K562 (cell line): ENCODE data around the gene CYP4B1. TPM values are rescaled to one million over a fixed set of nuclear protein-coding genes. Genes with fewer than 3 reads are reported as not detected.

ENCODE experiments used
- ATAC-seq: fragments of 200-7000 bp; cut with Tn5 transposase; 3 replicates; pipeline ENCODE4 v1.9.1; 2020; ENCODE audit warnings: moderate library complexity
- BruUV-seq: library from RNA; stranded (reverse); fragments of 400-500 nt; replicated peaks from 2 replicates; lab custom pipeline; 2021; lab: Mats Ljungman, UMichigan
- CTCF ChIA-PET: fragments of 300-600 bp; formaldehyde crosslinking; extraction: SDS; loops from one replicate; lab custom pipeline; 2021; ENCODE audit warnings: low intra/inter-chr PET ratio; lab: Yijun Ruan, JAX
- POLR2A ChIA-PET: fragments of 300-600, 350-650 bp; sonication (Branson Sonifier 250); formaldehyde crosslinking; extraction: SDS; loops from one replicate; lab custom pipeline; 2021; ENCODE audit warnings: antibody characterized with exemption, inconsistent platforms; lab: Yijun Ruan, JAX
- DNase-seq, 4 experiments: peaks; one replicate each; pipeline versions ENCODE4 v3.0.0 to v3.0.0-alpha.2; 2011 to 2018; ENCODE audit warnings: low spot score in 3 of 4, mixed read lengths in 3 of 4; ENCODE audit errors: extremely low read depth in 1 of 4
- FAIRE-seq: peaks from 2 replicates; lab custom pipeline; 2011; peaks lifted over from hg19 to GRCh38; lab: Jason Lieb, UNC
- H2AFZ ChIP-seq: 2 replicates; pipeline ENCODE4 v1.6.0; 2011; ENCODE audit warnings: low read depth, low read length, control low read depth, inconsistent platforms
- H3K27ac ChIP-seq: fragments of 200-600 bp; 3 replicates; pipeline ENCODE4 v1.8.0; 2011; ENCODE audit warnings: low read depth, mild to moderate bottlenecking, control low read depth, inconsistent platforms, low read length, moderate library complexity, mixed read lengths; ENCODE audit errors: extremely low read depth
- H3K27me3 ChIP-seq, 2 experiments: fragments of 300-600 bp in 1 of 2; 2 replicates in 1 of 2; 3 replicates in 1 of 2; pipeline versions ENCODE4 v1.6.0 to v1.8.0; 2011; ENCODE audit warnings: inconsistent platforms in 2 of 2, low read length in 2 of 2, mild to moderate bottlenecking in 1 of 2, mixed read lengths in 1 of 2, moderate library complexity in 1 of 2; ENCODE audit not compliant: control insufficient read depth in 2 of 2, insufficient read depth in 2 of 2
- H3K36me3 ChIP-seq: fragments of 300-600 bp; 3 replicates; pipeline ENCODE4 v1.8.0; 2011; ENCODE audit warnings: mild to moderate bottlenecking, low read length, inconsistent platforms; ENCODE audit not compliant: control insufficient read depth, insufficient read depth
- H3K4me1 ChIP-seq, 2 experiments: fragments of 200-600 bp in 1 of 2; replicated peaks in 1 of 2; 2 replicates in 1 of 2; 3 replicates in 1 of 2; pipeline versions ENCODE4 v1.5.1 to v1.8.0; 2011; ENCODE audit warnings: inconsistent platforms in 2 of 2, low read length in 2 of 2, mild to moderate bottlenecking in 1 of 2, mixed read lengths in 1 of 2, moderate library complexity in 1 of 2; ENCODE audit not compliant: control insufficient read depth in 2 of 2, insufficient read depth in 2 of 2
- H3K4me2 ChIP-seq: 2 replicates; pipeline ENCODE4 v1.6.1; 2011; ENCODE audit warnings: low read length, control low read depth, inconsistent platforms, mixed read lengths; ENCODE audit not compliant: insufficient read depth
- H3K4me3 ChIP-seq: fragments of 200-600 bp; sonication (generic), shearing (Covaris generic); 2 replicates; pipeline ENCODE4 v1.5.1; 2016; ENCODE audit warnings: control low read depth, inconsistent platforms
- H3K79me2 ChIP-seq: fragments of 200-600 bp; 3 replicates; pipeline ENCODE4 v1.8.0; 2011; ENCODE audit warnings: low read length, inconsistent platforms; ENCODE audit not compliant: control insufficient read depth, insufficient read depth
- H3K9ac ChIP-seq, 2 experiments: 2 replicates each; pipeline versions ENCODE4 v1.6.0 to v1.6.1; 2011; ENCODE audit warnings: low read depth in 2 of 2, low read length in 2 of 2, control low read depth in 1 of 2, inconsistent platforms in 1 of 2, mild to moderate bottlenecking in 1 of 2, mixed read lengths in 1 of 2; ENCODE audit not compliant: insufficient read depth in 1 of 2
- H3K9me1 ChIP-seq: one replicate; pipeline ENCODE4 v1.6.0; 2011; ENCODE audit warnings: inconsistent platforms, mild to moderate bottlenecking, low read length, moderate library complexity; ENCODE audit not compliant: control insufficient read depth, insufficient read depth
- H3K9me3 ChIP-seq: replicated peaks from 2 replicates; pipeline ENCODE4 v1.5.1; 2011; ENCODE audit warnings: low read depth, low read length, inconsistent platforms; ENCODE audit not compliant: control insufficient read depth, insufficient read depth
- H4K20me1 ChIP-seq: replicated peaks from 2 replicates; pipeline ENCODE4 v1.6.1; 2011; ENCODE audit warnings: low read length, inconsistent platforms, mixed read lengths; ENCODE audit not compliant: control insufficient read depth, insufficient read depth
- DNMT1 ChIP-seq: fragments of 450-650 bp; IDR thresholded peaks from 2 replicates; pipeline ENCODE4 v1.6.1; 2016; ENCODE audit warnings: antibody characterized with exemption, mild to moderate bottlenecking
- GMEB1 ChIP-seq: fragments of 250-450 bp; sonication (Bioruptor Pico); IDR thresholded peaks from 2 replicates; pipeline ENCODE4 v1.4.0; 2020; ENCODE audit warnings: mild to moderate bottlenecking
- JUNB ChIP-seq: fragments of 450-650 bp; formaldehyde crosslinking; conservative IDR thresholded peaks from 2 replicates; pipeline ENCODE4 v1.4.0; 2020; ENCODE audit warnings: mild to moderate bottlenecking
- MBD2 ChIP-seq: sonication (generic); IDR thresholded peaks from 2 replicates; pipeline ENCODE4 v1.6.1; 2016; ENCODE audit warnings: low read depth, borderline replicate concordance
- MLX ChIP-seq, 2 experiments: fragments of 450-650 bp in 1 of 2; sonication (generic) in 1 of 2; formaldehyde crosslinking; conservative IDR thresholded peaks; 2 replicates each; pipeline versions ENCODE4 v1.4.0 to v1.8.1; 2020 to 2022; ENCODE audit warnings: mild to moderate bottlenecking in 1 of 2, missing genetic modification reagents in 1 of 2
- MTA2 ChIP-seq: fragments of 450-650 bp; IDR thresholded peaks from 2 replicates; pipeline ENCODE4 v1.6.1; 2016; ENCODE audit warnings: low read depth
- RBM14 ChIP-seq: fragments of 200-400 bp; formaldehyde crosslinking; IDR thresholded peaks from 2 replicates; pipeline ENCODE4 v1.6.1; 2018; ENCODE audit warnings: low read depth, mild to moderate bottlenecking, low read length, moderate library complexity, borderline replicate concordance; ENCODE audit not compliant: insufficient read depth
- REST ChIP-seq, 2 experiments: fragments of 450-650 bp; formaldehyde crosslinking in 1 of 2; IDR thresholded peaks; 2 replicates each; pipeline versions ENCODE4 v1.4.0 to v1.6.1; 2014 to 2020; ENCODE audit warnings: mild to moderate bottlenecking in 2 of 2, borderline replicate concordance in 1 of 2, low read depth in 1 of 2
- SMARCE1 ChIP-seq: fragments of 450-650 bp; IDR thresholded peaks from 2 replicates; pipeline ENCODE4 v1.7.1; 2016; ENCODE audit warnings: mild to moderate bottlenecking
- SP1 ChIP-seq: sonication (generic); formaldehyde crosslinking; IDR thresholded peaks from 2 replicates; pipeline ENCODE4 v1.8.1; 2022; ENCODE audit warnings: mild to moderate bottlenecking, missing genetic modification reagents
- SREBF2 ChIP-seq: sonication (generic); formaldehyde crosslinking; IDR thresholded peaks from 2 replicates; pipeline ENCODE4 v1.4.0; 2020; ENCODE audit warnings: mild to moderate bottlenecking, missing genetic modification reagents
- ZNF707 ChIP-seq: fragments of 250-450 bp; sonication (Bioruptor Pico); conservative IDR thresholded peaks from 2 replicates; pipeline ENCODE4 v1.8.0; 2022; ENCODE audit warnings: inconsistent platforms, mild to moderate bottlenecking, moderate library complexity
- WGBS: fragments of 100-300 bp; shearing (Covaris generic); methylation state at CpG from one replicate; pipeline ENCODE4 v1.1.6; 2016; ENCODE audit warnings: low coverage, mixed read lengths; ENCODE audit not compliant: insufficient coverage; ENCODE audit errors: missing lambda C conversion rate; 5-methylcytosine and 5-hydroxymethylcytosine counted together
- in situ Hi-C: fragments of 300-500 bp; cut with MboI; formaldehyde crosslinking; loops from 4 replicates; pipeline ENCODE4 v1.15.0; 2018; ENCODE audit warnings: inconsistent platforms, mixed read lengths
- intact Hi-C: fragments of 100-400 bp; cut with micrococcal nuclease; formaldehyde crosslinking; loops from 2 replicates; pipeline ENCODE4 v1.14.2; 2022
- polyA plus RNA-seq, 8 experiments: library from polyadenylated mRNA; depleted of rRNA in 4 of 8; stranded (reverse) in 5 of 8; unstranded in 3 of 8; fragments of >200 nt; fragmentation: Nextera tagmentation in 2 of 8; fragmentation: Illumina TruSeq in 1 of 8; extraction: Ambion mirVana in 2 of 8; extraction: Trizol in 1 of 8; gene quantifications; 2 replicates each; pipeline versions ENCODE4 v1.2.1 to v1.2.3, GENCODE V29; 2011 to 2014; ENCODE audit warnings: inconsistent platforms in 1 of 8, missing spikeins in 1 of 8
- total RNA-seq, 7 experiments: library from RNA; depleted of rRNA in 6 of 7; stranded (reverse); fragments of >200 nt in 6 of 7; fragmentation: Illumina TruSeq in 2 of 7; extraction: Trizol in 2 of 7; gene quantifications; 2 replicates each; pipeline versions ENCODE4 v1.2.1 to v1.2.3, GENCODE V29; 2011 to 2021; ENCODE audit warnings: low replicate concordance in 1 of 7

CYP4B1 gene
- total and polyA plus RNA-seq, 9 of the 15 experiments (the other 6 are each of a cell fraction or from before 2014, with no cell fraction given): 0.69 TPM; not detected in 8

GRCh38 chr1:46805755-46806154 is 6.9 kb downstream of the CYP4B1 start:
- 0% methylated on average over 1 of the region's 1 CpG for whole genome bisulfite sequencing
- Histone ChIP-seq H3K9ac (no peak overlapping the region), H3K4me3 (no peak overlapping the region), H4K20me1 (no peaks in the 10 kb centered on the region), H2AFZ (no peak overlapping the region), H3K27me3 (no peaks in the 10 kb centered on the region), H3K9me3 (no peaks in the 10 kb centered on the region), H3K79me2 (no peaks in the 10 kb centered on the region), H3K27ac (no peak overlapping the region), H3K36me3 (no peaks in the 10 kb centered on the region), H3K4me1 (no peaks in the 10 kb centered on the region), H3K9me1 (no peaks in the 10 kb centered on the region), H3K4me2 (no peak overlapping the region)
- FAIRE-seq (no peak), DNase-seq (no peak), ATAC-seq (no peak)
- ChIA-PET CTCF (no interaction called here), POLR2A (interaction anchor here (0.6 to 0.7 kb wide), 2 partner anchors 38 to 406 kb away, joined by 3 to 4 read pairs; no protein-coding TSS in a partner anchor)
- intact Hi-C loops: no loop called here
- in situ Hi-C loops: no loop called here
- no TSS peak for BruUV-seq
- TF ChIP-seq REST (IDR thresholded peaks at IDR 0.05; ENCODE audit: borderline replicate concordance) (no peak), REST (CRISPR knock-in tag; IDR thresholded peaks at IDR 0.05; ENCODE audit: low read depth) (no peak), SMARCE1 (no peak), MBD2 (no peak), SP1 (CRISPR knock-in tag) (no peak), GMEB1 (CRISPR knock-in tag) (no peak), DNMT1 (no peak), JUNB (CRISPR knock-in tag) (no peak), ZNF707 (no peak), MTA2 (no peak), RBM14 (no peak), MLX (CRISPR knock-in tag; conservative IDR thresholded peaks at IDR 0.05) (no peak), SREBF2 (CRISPR knock-in tag) (no peak)
